22Rv1 (cell line): Measurements from ENCODE around the gene FAM98A.

Experiments used
- CTCF ChIP-seq: fragments of 450-650 bp; IDR thresholded peaks from 2 replicates; pipeline ENCODE4 v1.5.1; 2017; ENCODE audit warnings: mild to moderate bottlenecking
- ZFX ChIP-seq: fragments of 450-650 bp; IDR thresholded peaks from 2 replicates; pipeline ENCODE4 v1.6.1; 2017; ENCODE audit warnings: antibody characterized with exemption, borderline replicate concordance

DNA sequence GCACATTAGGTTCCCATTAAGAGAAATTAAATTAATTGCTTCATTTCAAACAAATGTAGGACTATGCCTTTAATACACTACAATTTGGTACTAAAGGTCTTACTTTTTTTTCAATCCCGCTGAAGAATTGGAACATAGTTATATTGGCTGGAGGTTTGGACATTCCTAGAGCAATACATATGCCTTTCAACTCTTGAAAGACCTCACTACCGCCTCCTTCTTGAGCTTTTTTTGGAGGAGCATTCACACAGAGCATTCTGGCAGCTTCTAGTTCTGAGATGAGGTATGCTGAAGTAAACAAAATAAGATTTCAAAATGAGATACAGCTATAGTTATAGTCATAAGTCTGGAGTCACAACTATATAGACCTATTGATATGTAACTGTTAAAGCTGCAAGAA lies 10.9 kb downstream of the FAM98A start:
- no peak for TF ChIP-seq CTCF
- TF ChIP-seq ZFX, result no peak
